Measurements from ENCODE around the gene DIS3L2. TPM values are rescaled to one million over a fixed set of nuclear protein-coding genes. Genes with fewer than 3 reads are reported as not detected.
"Not testable (repeated sequence)": the region's sequence is repeated elsewhere in the genome, so short reads cannot be mapped to it uniquely, and the experiment has no call there.

DIS3L2 gene
- total RNA-seq, 1 donor from 2014 or later, result 18.6 TPM

- intact Hi-C loops (cut with DNase I), result no loop called here
- no peak for DNase-seq (ENCODE audit: low spot score)
Measured at GRCh38 chr2:231942180-231942579, 19.3 kb upstream of the DIS3L2 start.

DNA sequence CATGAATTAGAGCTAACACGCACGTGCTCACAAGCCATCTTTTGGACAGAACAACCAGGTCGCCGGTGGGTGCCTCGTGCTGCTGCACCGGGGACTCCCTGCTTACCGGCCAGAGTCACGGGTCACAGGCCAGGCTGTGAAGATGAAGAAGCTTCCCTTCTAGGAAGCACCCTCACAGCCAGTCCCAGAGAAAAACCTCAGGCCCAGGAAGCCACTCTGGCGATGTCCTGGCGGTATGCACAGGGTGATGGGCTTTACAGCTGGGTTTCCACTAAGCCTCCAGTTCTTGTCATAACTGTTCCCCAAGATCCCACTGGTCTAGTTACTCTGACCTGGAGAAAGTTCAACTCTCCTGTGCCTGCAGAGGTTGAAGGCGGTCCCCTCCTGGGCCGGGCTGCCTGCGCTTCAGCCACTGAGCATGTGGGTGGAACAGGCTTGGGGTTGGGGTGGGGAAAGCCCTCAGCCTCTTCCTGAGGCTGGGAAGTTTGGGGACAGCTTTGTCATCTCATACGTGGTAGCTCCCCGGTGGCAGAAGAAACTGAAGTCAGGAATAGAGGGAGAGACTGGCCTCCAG is 15.2 kb upstream of the DIS3L2 start:
- intact Hi-C loops (cut with DNase I), result no loop called here
- no peak for DNase-seq (ENCODE audit: low spot score)

GRCh38 chr2:231947112-231947511 is 14.4 kb upstream of the DIS3L2 start:
- intact Hi-C loops (cut with DNase I); DNase-seq (ENCODE audit: low spot score): not testable (repeated sequence)

DNA sequence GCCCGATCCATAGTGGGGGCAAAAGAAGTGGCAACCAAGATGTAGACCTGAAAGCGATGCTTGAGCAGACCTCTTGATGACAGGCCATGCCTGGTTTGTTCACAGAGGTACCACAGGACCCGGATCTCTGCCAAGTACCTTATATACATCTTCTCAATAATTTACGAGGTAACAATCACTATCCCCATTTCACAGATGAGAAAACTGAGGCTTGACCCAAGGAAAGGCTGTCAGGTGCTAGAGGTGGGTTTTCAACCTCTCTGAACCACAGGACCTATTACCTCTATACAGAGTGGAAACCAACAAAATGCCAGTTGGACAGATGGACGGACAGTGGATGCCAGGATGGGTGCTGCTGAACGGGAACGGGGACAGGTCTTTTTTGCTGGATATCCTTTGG is 13.8 kb upstream of the DIS3L2 start:
- intact Hi-C loops (cut with DNase I), result no loop called here
- no peak for DNase-seq (ENCODE audit: low spot score)

DNA sequence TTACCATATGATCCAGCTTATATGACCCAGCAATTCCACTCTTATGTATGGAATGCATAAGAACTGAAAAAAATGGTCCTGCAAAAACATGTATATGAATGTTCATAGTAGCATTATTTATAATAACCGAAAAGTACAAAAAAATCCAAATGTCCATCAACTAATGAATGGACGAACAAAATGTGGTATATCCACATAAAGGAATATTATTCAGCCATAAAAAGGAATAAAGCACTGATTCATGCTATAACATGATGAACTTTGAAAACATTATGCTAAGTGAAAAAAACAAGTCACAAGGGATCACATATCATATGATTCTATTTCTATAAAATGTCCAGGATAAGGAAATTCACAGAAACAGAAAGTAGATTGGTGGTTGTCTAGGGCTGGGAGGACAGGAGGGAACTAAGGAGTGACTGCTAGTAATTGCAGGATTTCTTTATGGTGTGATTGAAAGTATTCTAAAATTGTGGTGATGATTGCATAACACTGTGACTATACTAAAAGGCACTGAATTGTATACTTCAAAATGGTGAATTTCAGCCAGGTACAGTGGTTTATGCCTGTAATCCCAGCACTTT is 10.0 kb upstream of the DIS3L2 start:
- intact Hi-C loops (cut with DNase I), result no loop called here
- no peak for DNase-seq (ENCODE audit: low spot score)

- intact Hi-C loops (cut with DNase I), result no loop called here
- no peak for DNase-seq (ENCODE audit: low spot score)
Measured at GRCh38 chr2:231955758-231956472, 5.6 kb upstream of the DIS3L2 start.

DNA sequence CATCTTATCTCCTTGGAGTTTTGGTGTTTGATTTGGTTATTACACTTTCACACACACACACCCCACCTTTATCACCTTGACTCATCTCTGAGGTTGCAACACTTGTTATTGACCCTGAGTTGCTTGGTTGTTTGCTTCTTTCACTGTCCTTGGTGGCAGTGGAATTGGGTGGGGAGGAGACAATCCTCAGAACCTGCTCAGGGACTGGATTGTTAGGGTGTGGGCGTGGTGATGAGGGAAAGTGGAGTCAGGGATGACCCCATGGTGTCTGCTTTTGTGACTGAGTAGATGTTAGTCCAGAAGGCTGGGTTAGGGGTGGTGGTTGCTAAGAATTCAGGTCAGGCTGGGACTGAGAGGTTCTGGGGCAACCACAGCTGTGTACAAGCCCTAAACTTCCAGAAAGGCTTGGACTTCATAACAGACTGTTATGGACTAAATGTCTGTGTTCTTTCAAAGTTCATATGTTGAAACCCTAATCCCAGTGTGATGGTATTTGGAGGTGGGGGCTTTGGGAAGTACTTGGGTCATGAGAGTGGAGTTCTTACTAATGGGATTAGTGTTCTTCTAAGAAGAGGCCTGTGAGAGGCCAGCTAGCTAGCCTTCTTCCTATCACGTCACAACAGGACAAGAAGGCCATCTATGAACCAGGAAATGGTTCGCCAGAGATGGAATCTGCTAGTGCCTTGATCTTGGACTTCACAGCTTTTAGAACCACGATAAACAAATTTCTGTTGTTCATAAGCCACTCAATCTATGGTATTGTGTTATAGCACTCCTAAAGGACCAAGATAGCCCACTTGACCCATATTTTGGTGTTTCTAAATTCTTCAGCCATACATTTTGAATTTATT is 3.4 kb upstream of the DIS3L2 start:
- DNase-seq (ENCODE audit: low spot score), result no peak
- intact Hi-C loops (cut with DNase I), result no loop called here

DNA sequence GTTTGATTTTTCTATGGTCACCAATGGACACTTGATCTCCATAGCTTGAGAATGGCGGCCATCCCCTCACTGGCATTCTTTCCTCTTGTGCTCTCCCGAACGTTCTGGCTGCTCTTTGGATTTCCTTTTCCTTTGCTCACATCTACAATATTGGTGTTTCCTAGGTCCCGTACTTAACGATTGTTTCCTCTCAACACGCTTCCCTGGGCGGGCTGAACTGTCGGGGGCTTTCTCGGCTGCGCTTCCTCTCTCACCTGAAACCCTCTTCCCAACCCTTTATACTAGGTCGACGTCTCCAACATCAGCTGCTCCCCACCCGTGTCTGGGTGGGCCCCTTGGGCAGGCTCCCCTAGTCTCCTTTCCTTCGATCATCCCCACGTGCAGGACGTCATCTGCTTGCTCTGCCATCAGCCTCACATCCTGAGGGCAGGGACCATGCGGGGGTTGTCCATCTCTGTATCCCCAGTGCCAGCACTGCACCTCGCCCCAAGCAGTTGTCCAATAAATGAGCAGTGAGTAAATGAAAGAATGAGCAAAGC is 634 bp upstream of the DIS3L2 start:
- intact Hi-C loops (cut with DNase I), result loop anchor here (2.0 to 10.0 kb wide), 2 partner anchors 64 to 180 kb away; partner anchors contain the start of gene PDE6D
- DNase-seq (ENCODE audit: low spot score), result no peak

DNA sequence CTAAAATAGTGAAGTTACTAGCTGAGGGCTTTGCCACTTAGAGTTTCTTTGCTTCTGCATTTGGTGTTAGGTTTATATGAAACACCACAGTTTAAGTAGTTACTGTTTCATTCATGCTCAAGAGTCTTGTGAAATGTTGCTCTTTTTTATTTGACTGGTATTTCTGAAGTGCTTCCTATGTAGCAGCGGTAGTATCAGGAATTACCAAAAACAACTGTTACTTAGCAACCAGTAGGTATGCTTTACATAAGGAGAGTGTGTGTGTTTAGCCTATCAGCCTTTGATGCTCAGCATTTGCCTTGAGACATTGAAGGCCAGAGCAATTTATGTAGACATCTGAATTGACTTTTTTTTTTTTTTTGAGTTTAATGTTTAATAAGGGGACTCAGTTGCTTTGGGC is 3.6 kb downstream of the DIS3L2 start:
- intact Hi-C loops (cut with DNase I), result loop anchor here (10.0 kb wide), 1 partner anchor 60 kb away; no protein-coding TSS in a partner anchor

DNA sequence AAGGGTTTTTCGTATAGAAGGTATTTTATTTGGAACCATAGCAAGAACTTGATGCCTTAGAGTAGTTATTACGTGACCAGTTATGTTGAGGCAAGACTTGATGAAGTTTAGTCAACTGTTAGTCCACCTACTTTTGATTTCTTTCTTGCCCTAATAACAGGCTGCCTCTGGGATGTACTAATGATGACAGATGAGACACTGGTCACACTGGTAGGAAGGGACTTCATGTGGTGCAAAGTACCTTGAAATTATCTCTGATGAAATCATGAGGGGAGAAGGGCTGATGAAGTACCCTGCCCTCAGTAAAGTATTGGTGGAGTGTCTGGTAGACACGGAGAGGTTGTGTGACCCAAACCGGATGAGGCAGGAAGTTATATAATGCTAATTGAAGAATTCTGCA is 5.4 kb downstream of the DIS3L2 start:
- intact Hi-C loops (cut with DNase I), result loop anchor here (10.0 kb wide), 1 partner anchor 58 kb away; no protein-coding TSS in a partner anchor
- no peak for DNase-seq (ENCODE audit: low spot score)

More for the DNA sequence above, 3.6 kb downstream of the DIS3L2 start:
- no peak for DNase-seq (ENCODE audit: low spot score)

DNA sequence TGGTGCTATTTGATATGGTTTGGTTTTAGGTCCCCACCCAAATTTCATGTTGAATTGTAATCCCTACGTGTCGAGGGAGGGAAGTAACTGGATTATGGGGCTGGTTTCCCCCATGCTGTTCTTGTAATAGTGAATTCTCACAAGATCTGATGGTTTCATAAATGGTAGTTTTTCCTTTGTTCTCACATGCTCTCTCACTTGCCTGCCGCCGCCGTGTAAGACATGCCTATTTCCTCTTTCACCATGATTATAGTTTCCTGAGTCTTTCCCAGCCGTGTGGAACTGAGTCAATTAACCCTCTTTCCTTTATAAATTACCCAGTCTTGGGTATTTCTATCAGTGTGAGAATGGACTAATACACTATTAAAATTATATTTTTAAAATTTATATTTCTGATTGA is 7.3 kb downstream of the DIS3L2 start:
- intact Hi-C loops (cut with DNase I), result loop anchor here (10.0 kb wide), 1 partner anchor 56 kb away; no protein-coding TSS in a partner anchor
- no peak for DNase-seq (ENCODE audit: low spot score)

GRCh38 chr2:231970461-231970860 is 8.9 kb downstream of the DIS3L2 start:
- no peak for DNase-seq (ENCODE audit: low spot score)
- intact Hi-C loops (cut with DNase I), result no loop called here

- no peak for DNase-seq (ENCODE audit: low spot score)
Measured at GRCh38 chr2:231975001-231975400, 13.5 kb downstream of the DIS3L2 start.

DNA sequence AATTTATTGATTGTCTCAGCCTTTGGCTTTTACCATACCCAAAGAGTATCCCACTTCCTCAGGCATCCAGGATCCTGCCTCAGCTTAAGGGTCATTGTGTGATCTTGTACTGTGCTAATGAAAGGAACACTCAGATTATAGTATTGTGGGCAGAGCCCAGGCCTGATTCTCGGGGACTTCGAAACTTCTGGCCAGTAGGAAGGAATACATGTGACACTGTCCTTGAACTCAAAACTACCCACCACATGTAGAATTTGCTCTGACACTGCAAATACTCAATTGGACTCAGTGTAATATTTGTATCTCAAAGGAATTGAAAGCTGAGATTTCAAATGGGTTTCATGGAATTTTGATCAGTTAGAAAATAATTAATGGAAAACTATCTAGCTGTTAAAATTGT is 15.9 kb downstream of the DIS3L2 start:
- intact Hi-C loops (cut with DNase I), result no loop called here
- DNase-seq (ENCODE audit: low spot score), result no peak

More at GRCh38 chr2:231975001-231975400, 13.5 kb downstream of the DIS3L2 start:
- intact Hi-C loops (cut with DNase I), result no loop called here

DNA sequence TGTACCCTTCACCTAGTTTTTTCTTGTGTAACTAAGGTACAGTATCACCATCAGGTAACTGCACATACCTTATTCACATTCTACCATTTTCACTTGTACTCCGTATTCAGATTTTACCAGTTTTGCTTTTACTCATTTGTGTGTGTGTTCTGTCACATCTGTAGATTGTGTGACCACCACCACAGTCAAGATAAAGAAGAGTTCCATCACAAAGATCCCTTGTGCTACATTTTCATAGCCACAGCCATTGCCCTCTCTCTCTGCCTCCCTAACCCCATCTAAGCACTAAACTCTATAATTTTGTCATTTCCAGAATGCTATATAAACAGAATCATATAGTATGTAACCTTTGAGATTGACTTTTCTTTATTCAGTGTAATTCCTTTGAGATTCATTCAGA is 23.5 kb downstream of the DIS3L2 start:
- intact Hi-C loops (cut with DNase I), result no loop called here
- DNase-seq (ENCODE audit: low spot score), result no peak

GRCh38 chr2:231985823-231986261 is 24.3 kb downstream of the DIS3L2 start:
- DNase-seq (ENCODE audit: low spot score), result no peak
- intact Hi-C loops (cut with DNase I), result no loop called here

DNA sequence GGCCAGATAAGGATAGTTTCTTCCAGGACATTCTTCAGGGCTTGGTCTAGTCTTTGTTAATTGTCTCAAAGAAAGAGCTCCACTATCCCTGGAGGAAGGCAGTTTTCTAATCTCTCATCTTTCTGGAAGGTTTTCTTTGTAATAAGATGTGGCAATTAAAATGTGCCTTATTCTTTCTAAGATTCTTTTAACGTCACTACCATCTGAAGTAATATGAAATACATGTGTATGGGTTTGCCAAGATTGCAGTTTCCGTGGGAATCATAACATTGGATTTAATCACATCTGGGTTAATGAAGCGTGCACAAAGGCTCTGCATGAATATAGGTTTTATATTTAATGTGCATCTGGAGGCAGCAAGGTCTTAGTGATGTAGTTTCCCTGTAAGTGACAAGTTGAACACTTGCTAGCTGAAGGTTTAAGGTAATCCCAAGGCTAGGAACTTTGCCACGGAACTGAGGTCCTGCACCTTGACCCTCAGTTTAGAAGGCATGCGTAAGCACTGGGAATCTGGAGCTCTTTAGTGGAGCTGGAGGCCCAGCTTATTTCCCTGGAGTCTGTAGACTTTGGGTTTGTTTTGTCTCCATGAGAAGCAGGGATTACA is 25.7 kb downstream of the DIS3L2 start:
- intact Hi-C loops (cut with DNase I), result no loop called here
- no peak for DNase-seq (ENCODE audit: low spot score)

DNA sequence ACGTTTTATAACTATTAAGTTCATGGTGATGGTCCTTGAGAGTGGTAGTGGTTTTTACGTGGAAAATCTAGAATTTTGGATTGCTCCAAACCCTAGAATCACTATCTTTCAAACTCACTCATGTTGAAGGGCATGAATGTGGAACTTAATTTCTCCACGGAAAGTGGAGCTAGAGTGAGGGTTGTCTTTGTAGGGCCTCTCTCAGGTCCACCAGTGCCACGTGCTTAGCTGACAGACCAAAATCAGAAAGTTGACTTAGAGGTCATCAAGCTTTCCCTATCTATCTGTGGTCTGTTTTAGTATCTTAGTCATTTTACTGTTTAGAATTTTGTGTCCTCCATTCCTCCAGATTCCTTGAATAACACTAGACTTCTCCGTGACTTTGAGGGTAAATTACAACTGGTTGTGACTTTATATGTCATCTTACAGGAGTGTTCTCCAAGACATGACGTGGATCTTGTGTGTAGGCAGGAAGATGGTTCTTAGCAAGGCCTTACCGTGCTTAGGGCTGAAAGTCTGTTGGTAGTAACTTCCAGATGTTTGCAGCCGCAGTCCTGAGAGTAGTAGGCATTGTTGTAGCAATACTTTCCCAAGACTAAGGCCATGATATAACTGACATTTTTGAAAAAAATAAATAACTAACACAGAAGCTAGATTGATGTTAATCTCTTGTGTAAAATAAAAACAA is 26.8 kb downstream of the DIS3L2 start:
- DNase-seq (ENCODE audit: low spot score), result no peak
- intact Hi-C loops (cut with DNase I), result no loop called here

DNA sequence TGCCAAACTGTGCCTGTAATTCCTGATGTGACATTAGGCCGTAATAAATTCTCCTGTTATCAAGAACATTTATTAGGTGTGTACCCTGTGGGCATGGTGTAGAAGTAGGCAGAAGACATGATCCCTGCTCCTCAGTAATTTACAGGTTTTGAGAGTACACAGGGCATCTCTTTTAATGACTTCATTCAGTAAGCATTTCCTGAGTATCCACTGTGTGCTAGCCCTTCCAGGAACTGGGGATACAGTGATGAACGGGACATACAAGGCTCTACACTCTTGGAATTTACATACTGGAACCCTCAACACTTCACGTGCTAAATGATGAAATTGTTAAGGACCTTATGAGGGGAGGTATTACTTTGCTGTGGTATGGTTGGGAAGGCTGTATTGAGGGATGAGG is 30.2 kb downstream of the DIS3L2 start:
- intact Hi-C loops (cut with DNase I), result no loop called here
- no peak for DNase-seq (ENCODE audit: low spot score)

All from cardiac septum (tissue), 1 donor.